Renal cortical epithelial cell (primary cell): Measurements from ENCODE around the gene MAGEC1. TPM values are rescaled to one million over a fixed set of nuclear protein-coding genes. Genes with fewer than 3 reads are reported as not detected.

Experiments
- total RNA-seq: library from RNA; depleted of rRNA; stranded (reverse); fragments of >200 nt; gene quantifications from 2 replicates; pipeline ENCODE4 v1.2.3, GENCODE V29; 2014

MAGEC1 gene
- total RNA-seq, 1 donor from 2014 or later = not detected

Other genes starting within 250 kb of the MAGEC1 start
- not detected in 2 replicates for gene SPANXD, start 205.2 kb upstream of the MAGEC1 start, total RNA-seq
- gene MAGEC3, start 65.6 kb upstream of the MAGEC1 start, total RNA-seq = not detected in 2 replicates